IMR-90 (cell line): ENCODE measurements around the gene RUNX1. TPM values are rescaled to one million over a fixed set of nuclear protein-coding genes. Genes with fewer than 3 reads are reported as not detected.

ENCODE experiments used
- ATAC-seq: fragments of 200-7000 bp; cut with Tn5 transposase; 2 replicates; pipeline ENCODE4 v1.9.1; 2020; ENCODE audit warnings: low read depth, mild to moderate bottlenecking, moderate library complexity
- BruUV-seq: library from RNA; stranded (reverse); fragments of 400-500 nt; replicated peaks from 2 replicates; lab custom pipeline; 2021; lab: Mats Ljungman, UMichigan
- CTCF ChIA-PET: fragments of 300-600 bp; formaldehyde crosslinking; extraction: SDS; loops from one replicate; lab custom pipeline; 2021; ENCODE audit warnings: antibody characterized with exemption; lab: Yijun Ruan, JAX
- POLR2A ChIA-PET: fragments of 300-600 bp; sonication (Branson Sonifier 250); formaldehyde crosslinking; loops from one replicate; lab custom pipeline; 2022; ENCODE audit warnings: antibody characterized with exemption; ENCODE audit not compliant: unreplicated experiment; lab: Charles Lee
- DNase-seq: peaks from one replicate; pipeline ENCODE4 v3.0.0; 2013
- H2AFZ ChIP-seq: replicated peaks from 2 replicates; pipeline ENCODE3; 2013; ENCODE audit warnings: low read length, mild to moderate bottlenecking; ENCODE audit not compliant: poor library complexity
- H2AK5ac ChIP-seq: 2 replicates; pipeline ENCODE4 v1.6.1; 2013; ENCODE audit warnings: low read depth, low read length, inconsistent platforms
- H2AK9ac ChIP-seq: replicated peaks from 2 replicates; pipeline ENCODE3; 2013; ENCODE audit warnings: mild to moderate bottlenecking, low read depth, low read length, moderate library complexity; ENCODE audit not compliant: poor library complexity
- H2BK120ac ChIP-seq: 2 replicates; pipeline ENCODE4 v1.6.1; 2013; ENCODE audit warnings: low read depth, low read length, inconsistent platforms
- H2BK15ac ChIP-seq: 3 replicates; pipeline ENCODE4 v1.6.1; 2013; ENCODE audit warnings: low read depth, low read length, inconsistent platforms
- H2BK20ac ChIP-seq: 2 replicates; pipeline ENCODE4 v1.6.1; 2013; ENCODE audit warnings: low read depth, mild to moderate bottlenecking, inconsistent platforms, low read length, moderate library complexity
- H2BK5ac ChIP-seq: 2 replicates; pipeline ENCODE4 v1.6.1; 2013; ENCODE audit warnings: mild to moderate bottlenecking, low read depth, low read length, inconsistent platforms; ENCODE audit not compliant: poor library complexity, severe bottlenecking
- H3K14ac ChIP-seq: replicated peaks from 2 replicates; pipeline ENCODE4 v1.6.1; 2013; ENCODE audit warnings: low read depth, low read length, inconsistent platforms
- H3K18ac ChIP-seq: 2 replicates; pipeline ENCODE4 v1.6.1; 2013; ENCODE audit warnings: low read depth, low read length, control low read depth
- H3K23ac ChIP-seq: 2 replicates; pipeline ENCODE4 v1.6.1; 2013; ENCODE audit warnings: low read depth, low read length, inconsistent platforms
- H3K27ac ChIP-seq: 2 replicates; pipeline ENCODE4 v1.5.1; 2013; ENCODE audit warnings: mild to moderate bottlenecking, control low read depth, low read length; ENCODE audit not compliant: insufficient read depth
- H3K27me3 ChIP-seq: 2 replicates; pipeline ENCODE4 v1.6.1; 2013; ENCODE audit warnings: low read length; ENCODE audit not compliant: control insufficient read depth, insufficient read depth
- H3K36me3 ChIP-seq: 2 replicates; pipeline ENCODE4 v1.6.1; 2013; ENCODE audit warnings: low read length, mixed read lengths; ENCODE audit not compliant: control insufficient read depth, insufficient read depth
- H3K4ac ChIP-seq: 2 replicates; pipeline ENCODE4 v1.6.1; 2013; ENCODE audit warnings: low read depth, low read length, inconsistent platforms
- H3K4me1 ChIP-seq: 2 replicates; pipeline ENCODE4 v1.6.1; 2013; ENCODE audit warnings: low read length, mixed read lengths; ENCODE audit not compliant: control insufficient read depth, insufficient read depth
- H3K4me2 ChIP-seq: 2 replicates; pipeline ENCODE4 v1.6.1; 2013; ENCODE audit warnings: low read depth, mild to moderate bottlenecking, control low read depth, low read length, moderate library complexity
- H3K4me3 ChIP-seq: 2 replicates; pipeline ENCODE4 v1.5.1; 2013; ENCODE audit warnings: low read depth, mild to moderate bottlenecking, control low read depth, low read length, moderate library complexity; ENCODE audit not compliant: insufficient read depth
- H3K56ac ChIP-seq: 2 replicates; pipeline ENCODE4 v1.6.1; 2013; ENCODE audit warnings: low read length, inconsistent platforms; ENCODE audit not compliant: insufficient read depth; ENCODE audit errors: extremely low read depth
- H3K79me1 ChIP-seq, 2 experiments: 2 replicates each; pipeline ENCODE4 v1.6.1; 2013; ENCODE audit warnings: low read length in 2 of 2, inconsistent platforms in 1 of 2, low read depth in 1 of 2
- H3K9ac ChIP-seq: 2 replicates; pipeline ENCODE4 v1.6.1; 2013; ENCODE audit warnings: low read depth, low read length, control low read depth
- H3K9me1 ChIP-seq: 2 replicates; pipeline ENCODE4 v1.6.1; 2013; ENCODE audit warnings: low read length, inconsistent platforms; ENCODE audit not compliant: insufficient read depth
- H3K9me3 ChIP-seq: 2 replicates; pipeline ENCODE4 v1.6.1; 2013; ENCODE audit warnings: low read length; ENCODE audit not compliant: control insufficient read depth, insufficient read depth
- H4K20me1 ChIP-seq: 2 replicates; pipeline ENCODE4 v1.6.1; 2013; ENCODE audit warnings: low read length, inconsistent platforms; ENCODE audit not compliant: insufficient read depth
- H4K5ac ChIP-seq: 2 replicates; pipeline ENCODE4 v1.6.1; 2013; ENCODE audit warnings: mild to moderate bottlenecking, low read depth, low read length, control low read depth
- H4K8ac ChIP-seq, 2 experiments: 2 replicates each; pipeline ENCODE4 v1.6.1; 2013; ENCODE audit warnings: low read depth in 2 of 2, low read length in 2 of 2, control low read depth in 1 of 2, inconsistent platforms in 1 of 2
- H4K91ac ChIP-seq: 2 replicates; pipeline ENCODE4 v1.6.1; 2013; ENCODE audit warnings: low read depth, low read length, inconsistent platforms; ENCODE audit not compliant: insufficient read depth
- BHLHE40 ChIP-seq: fragments of 150-350 bp; IDR thresholded peaks from 2 replicates; pipeline ENCODE4 v1.6.1; 2016; ENCODE audit warnings: mild to moderate bottlenecking, low read depth, low read length
- CEBPB ChIP-seq: IDR thresholded peaks from 2 replicates; pipeline ENCODE4 v1.6.1; 2012; ENCODE audit warnings: low read depth, low read length, improper control_type of control experiment
- CHD1 ChIP-seq: IDR thresholded peaks from 2 replicates; pipeline ENCODE4 v1.6.1; 2012; ENCODE audit warnings: low read depth, low read length, improper control_type of control experiment
- FOS ChIP-seq: fragments of 150-350 bp; IDR thresholded peaks from 2 replicates; pipeline ENCODE4 v1.6.1; 2016; ENCODE audit warnings: low read depth, low read length
- MAFK ChIP-seq: IDR thresholded peaks from 2 replicates; pipeline ENCODE4 v1.6.1; 2012; ENCODE audit warnings: low read depth, low read length, improper control_type of control experiment
- MAZ ChIP-seq: IDR thresholded peaks from 2 replicates; pipeline ENCODE4 v1.6.1; 2012; ENCODE audit warnings: low read depth, mild to moderate bottlenecking, low read length, improper control_type of control experiment, moderate library complexity, borderline replicate concordance
- MXI1 ChIP-seq: IDR thresholded peaks from 2 replicates; pipeline ENCODE4 v1.6.1; 2012; ENCODE audit warnings: low read depth, mild to moderate bottlenecking, low read length, moderate library complexity, borderline replicate concordance
- NFE2L2 ChIP-seq: fragments of 150-350 bp; IDR thresholded peaks from 2 replicates; pipeline ENCODE4 v1.6.1; 2016; ENCODE audit warnings: low read depth, mild to moderate bottlenecking, low read length
- POLR2A ChIP-seq: IDR thresholded peaks from 2 replicates; pipeline ENCODE4 v1.6.1; 2012; ENCODE audit warnings: mild to moderate bottlenecking, low read depth, low read length
- RAD21 ChIP-seq: IDR thresholded peaks from 2 replicates; pipeline ENCODE4 v1.6.1; 2012; ENCODE audit warnings: low read length, improper control_type of control experiment
- RCOR1 ChIP-seq: IDR thresholded peaks from 2 replicates; pipeline ENCODE4 v1.6.1; 2012; ENCODE audit warnings: mild to moderate bottlenecking, low read length, improper control_type of control experiment; ENCODE audit not compliant: insufficient replicate concordance
- RFX5 ChIP-seq: IDR thresholded peaks from 2 replicates; pipeline ENCODE4 v1.8.0; 2012; ENCODE audit warnings: low read depth, mild to moderate bottlenecking, low read length, moderate library complexity
- SMC3 ChIP-seq: fragments of 150-350 bp; IDR thresholded peaks from 2 replicates; pipeline ENCODE4 v1.6.1; 2016; ENCODE audit warnings: low read depth, mild to moderate bottlenecking, antibody characterized with exemption, low read length, moderate library complexity
- WGBS, 2 experiments: methylation state at CpG; one replicate each; pipeline versions ENCODE4 v1.1.5 to v1.1.7; 2013; ENCODE audit warnings: missing lambda C conversion rate in 2 of 2; ENCODE audit not compliant: insufficient read length in 1 of 2; ENCODE audit errors: extremely low coverage in 2 of 2; 5-methylcytosine and 5-hydroxymethylcytosine counted together
- dilution Hi-C: fragments of 300-500 bp; cut with HindIII; formaldehyde crosslinking; loops from one replicate; pipeline ENCODE4 v1.14.3; 2018; ENCODE audit warnings: low sequenced_read_pairs; ENCODE audit not compliant: unreplicated experiment
- in situ Hi-C: fragments of 300-500 bp; cut with MboI; formaldehyde crosslinking; loops from 3 replicates; pipeline ENCODE4 v1.14.3; 2019; ENCODE audit warnings: low sequenced_read_pairs, inconsistent platforms, mixed read lengths
- intact Hi-C: fragments of 100-400 bp; cut with micrococcal nuclease; formaldehyde crosslinking; loops from 2 replicates; pipeline ENCODE4 v1.10.0; 2022
- polyA plus RNA-seq, 3 experiments: library from polyadenylated mRNA; depleted of rRNA; stranded (reverse); fragments of >200 nt; gene quantifications; 2 replicates each; pipeline ENCODE4 v1.2.3, GENCODE V29; 2012; ENCODE audit warnings: low replicate concordance in 1 of 3
- total RNA-seq: library from RNA; depleted of rRNA; stranded (reverse); fragments of >200 nt; gene quantifications from 2 replicates; pipeline ENCODE4 v1.2.3, GENCODE V29; 2012
- TF ChIP-seq, protein P1 (sequence below): conservative IDR thresholded peaks from 2 replicates; pipeline ENCODE4 v1.5.1; 2012; ENCODE audit warnings: mild to moderate bottlenecking, low read depth, low read length, improper control_type of control experiment
- TF ChIP-seq, protein P2 (sequence below): fragments of 150-350 bp; IDR thresholded peaks from 2 replicates; pipeline ENCODE4 v1.6.1; 2017; ENCODE audit warnings: mild to moderate bottlenecking, antibody characterized with exemption, low read length, low read depth
- TF ChIP-seq, protein P3 (sequence below): fragments of 150-350 bp; IDR thresholded peaks from 2 replicates; pipeline ENCODE4 v1.6.1; 2016; ENCODE audit warnings: low read depth, mild to moderate bottlenecking, low read length, moderate library complexity, borderline replicate concordance

RUNX1 gene
- total and polyA plus RNA-seq, 2 of the 4 experiments (the other 2 are of a cell fraction), result 34.5 to 56.5 TPM

DNA sequence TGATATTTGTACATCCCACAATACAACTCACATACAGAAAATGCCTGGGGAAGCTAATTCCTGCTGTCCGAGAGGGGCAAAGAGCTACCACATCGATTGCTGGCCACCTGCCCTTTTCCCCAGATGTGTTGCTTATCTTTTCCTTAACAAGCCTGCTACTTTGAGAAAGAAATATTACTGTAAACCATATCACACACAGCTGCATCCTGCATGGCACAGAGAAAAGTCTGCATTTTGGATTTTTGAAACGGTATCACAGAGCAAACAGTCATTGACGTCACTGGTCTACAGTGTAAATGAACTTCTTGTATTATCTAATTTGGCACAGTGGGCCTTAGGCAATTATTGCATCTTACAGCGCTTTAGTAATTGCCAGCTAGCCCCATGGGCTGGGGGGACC lies 215.6 kb downstream of the RUNX1 start:
- H3K4me3 ChIP-seq, result no peak overlapping the region
- H3K9ac ChIP-seq, result no peak overlapping the region
- intact Hi-C loops (no loop called here), dilution Hi-C loops (no loop called here), in situ Hi-C loops (no loop called here)
- H2BK5ac ChIP-seq, result peak overlapping the region; percentile 10
- no peak overlapping the region for H2BK20ac ChIP-seq
- no peak overlapping the region; the same call in 2 of the 3 replicates for H2BK15ac ChIP-seq
- no peak overlapping the region for H3K56ac ChIP-seq
- H3K23ac ChIP-seq, result no peak overlapping the region
- TF ChIP-seq, protein P1, sequence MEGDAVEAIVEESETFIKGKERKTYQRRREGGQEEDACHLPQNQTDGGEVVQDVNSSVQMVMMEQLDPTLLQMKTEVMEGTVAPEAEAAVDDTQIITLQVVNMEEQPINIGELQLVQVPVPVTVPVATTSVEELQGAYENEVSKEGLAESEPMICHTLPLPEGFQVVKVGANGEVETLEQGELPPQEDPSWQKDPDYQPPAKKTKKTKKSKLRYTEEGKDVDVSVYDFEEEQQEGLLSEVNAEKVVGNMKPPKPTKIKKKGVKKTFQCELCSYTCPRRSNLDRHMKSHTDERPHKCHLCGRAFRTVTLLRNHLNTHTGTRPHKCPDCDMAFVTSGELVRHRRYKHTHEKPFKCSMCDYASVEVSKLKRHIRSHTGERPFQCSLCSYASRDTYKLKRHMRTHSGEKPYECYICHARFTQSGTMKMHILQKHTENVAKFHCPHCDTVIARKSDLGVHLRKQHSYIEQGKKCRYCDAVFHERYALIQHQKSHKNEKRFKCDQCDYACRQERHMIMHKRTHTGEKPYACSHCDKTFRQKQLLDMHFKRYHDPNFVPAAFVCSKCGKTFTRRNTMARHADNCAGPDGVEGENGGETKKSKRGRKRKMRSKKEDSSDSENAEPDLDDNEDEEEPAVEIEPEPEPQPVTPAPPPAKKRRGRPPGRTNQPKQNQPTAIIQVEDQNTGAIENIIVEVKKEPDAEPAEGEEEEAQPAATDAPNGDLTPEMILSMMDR, result no peak
- TF ChIP-seq CEBPB, result no peak
- no peak for TF ChIP-seq RCOR1
- no peak for TF ChIP-seq NFE2L2
- TF ChIP-seq FOS, result no peak
- TF ChIP-seq, protein P2, sequence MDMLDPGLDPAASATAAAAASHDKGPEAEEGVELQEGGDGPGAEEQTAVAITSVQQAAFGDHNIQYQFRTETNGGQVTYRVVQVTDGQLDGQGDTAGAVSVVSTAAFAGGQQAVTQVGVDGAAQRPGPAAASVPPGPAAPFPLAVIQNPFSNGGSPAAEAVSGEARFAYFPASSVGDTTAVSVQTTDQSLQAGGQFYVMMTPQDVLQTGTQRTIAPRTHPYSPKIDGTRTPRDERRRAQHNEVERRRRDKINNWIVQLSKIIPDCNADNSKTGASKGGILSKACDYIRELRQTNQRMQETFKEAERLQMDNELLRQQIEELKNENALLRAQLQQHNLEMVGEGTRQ, result no peak
- TF ChIP-seq MAZ, result no peak
- TF ChIP-seq POLR2A, result no peak
- TF ChIP-seq BHLHE40, result no peak
- no peak for TF ChIP-seq MXI1
- TF ChIP-seq CHD1, result no peak
- no peak for TF ChIP-seq MAFK
- TF ChIP-seq SMC3, result no peak
- TF ChIP-seq, protein P3, sequence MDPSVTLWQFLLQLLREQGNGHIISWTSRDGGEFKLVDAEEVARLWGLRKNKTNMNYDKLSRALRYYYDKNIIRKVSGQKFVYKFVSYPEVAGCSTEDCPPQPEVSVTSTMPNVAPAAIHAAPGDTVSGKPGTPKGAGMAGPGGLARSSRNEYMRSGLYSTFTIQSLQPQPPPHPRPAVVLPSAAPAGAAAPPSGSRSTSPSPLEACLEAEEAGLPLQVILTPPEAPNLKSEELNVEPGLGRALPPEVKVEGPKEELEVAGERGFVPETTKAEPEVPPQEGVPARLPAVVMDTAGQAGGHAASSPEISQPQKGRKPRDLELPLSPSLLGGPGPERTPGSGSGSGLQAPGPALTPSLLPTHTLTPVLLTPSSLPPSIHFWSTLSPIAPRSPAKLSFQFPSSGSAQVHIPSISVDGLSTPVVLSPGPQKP, result no peak
- TF ChIP-seq RFX5, result no peak
- no peak for TF ChIP-seq RAD21
- H2AFZ ChIP-seq, result no peak overlapping the region
- H3K36me3 ChIP-seq, result peaks cover 35% of the 10 kb centered on the region
- no peaks in the 10 kb centered on the region for H3K9me3 ChIP-seq
- no TSS peak for BruUV-seq
- H3K27ac ChIP-seq, result no peak overlapping the region
- ChIA-PET CTCF (interaction anchor here (0.6 to 1.7 kb wide), 3 partner anchors 18 to 140 kb away, joined by 3 to 7 read pairs (median 4); no protein-coding TSS in a partner anchor), POLR2A (interaction anchor here (0.6 kb wide), 1 partner anchor 21 kb away, joined by 4 read pairs; no protein-coding TSS in a partner anchor)
- no peak overlapping the region for H4K8ac ChIP-seq
- peaks cover 20% of the 10 kb centered on the region for H3K9me1 ChIP-seq
- H2AK9ac ChIP-seq, result no peak overlapping the region
- peaks cover 48% of the 10 kb centered on the region for H4K20me1 ChIP-seq
- H4K91ac ChIP-seq, result no peak overlapping the region
- H3K79me1 ChIP-seq, result peaks cover 48 to 88% of the 10 kb centered on the region in 2 experiments
- H3K14ac ChIP-seq, result 0 out of 2 replicates have a peak overlapping the region, but pooled peaks have one; percentile 9
- H2AK5ac ChIP-seq, result no peak overlapping the region
- no peak overlapping the region for H3K4me2 ChIP-seq
- H3K4me1 ChIP-seq, result peaks cover 21% of the 10 kb centered on the region
- 40% methylated on average over 2 of the region's 5 CpGs; no CpG with 5 or more reads in 1 of the 2 experiments for WGBS, 2 experiments
- H3K4ac ChIP-seq, result no peak overlapping the region
- no peak overlapping the region for H4K5ac ChIP-seq
- no peak overlapping the region for H2BK120ac ChIP-seq
- DNase-seq (no peak), ATAC-seq (no peak)
- H3K18ac ChIP-seq, result no peak overlapping the region
- H3K27me3 ChIP-seq, result no peaks in the 10 kb centered on the region
